Fibroblast of peridontal ligament (primary cell): ENCODE results near the gene WDR46.

Source experiments
- DNase-seq: peaks from one replicate; pipeline ENCODE4 v3.0.0-alpha.2; 2010; ENCODE audit errors: extremely low read depth

WDR46 gene

GRCh38 chr6:33288921-33289783 lies at the start of gene WDR46, which contains the start of gene PFDN6:
TSS of gene WDR46 (minus strand) at chr6:33289239. CDS start at chr6:33289170, 69 bp downstream.
TSS of gene PFDN6 (plus strand) at chr6:33289601. CDS start at chr6:33289857, 256 bp downstream.
- peak; percentile 91 for DNase-seq

- DNase-seq: no peak
Observed at GRCh38 chr6:33336495-33336894, 47.5 kb upstream of the WDR46 start.

GRCh38 chr6:33335916-33336315 lies 46.9 kb upstream of the WDR46 start:
- DNase-seq: no peak

GRCh38 chr6:33333666-33334065 lies 44.6 kb upstream of the WDR46 start:
- no peak for DNase-seq

GRCh38 chr6:33330736-33331135 lies 41.7 kb upstream of the WDR46 start:
- no peak for DNase-seq

GRCh38 chr6:33329058-33329457 lies 40.0 kb upstream of the WDR46 start:
- no peak for DNase-seq

- DNase-seq: no peak
Observed at GRCh38 chr6:33324125-33324524, 35.1 kb upstream of the WDR46 start.

GRCh38 chr6:33323623-33323948 lies 34.5 kb upstream of the WDR46 start:
- DNase-seq: no peak

GRCh38 chr6:33321227-33321626 lies 32.2 kb upstream of the WDR46 start:
- DNase-seq: no peak

- DNase-seq: peak; percentile 93
Observed at GRCh38 chr6:33320315-33321181, 31.5 kb upstream of the WDR46 start.

- no peak for DNase-seq
Observed at GRCh38 chr6:33319939-33320314, 30.9 kb upstream of the WDR46 start.

- DNase-seq: no peak
Observed at GRCh38 chr6:33318426-33319073, 29.5 kb upstream of the WDR46 start.

GRCh38 chr6:33317669-33318425 lies 28.8 kb upstream of the WDR46 start, which contains the start of gene ZBTB22:
TSS of gene ZBTB22 (minus strand) at chr6:33317744. CDS start at chr6:33316916, 828 bp downstream.
- peak; percentile 99 for DNase-seq

- DNase-seq: no peak
Observed at GRCh38 chr6:33317419-33317668, 28.3 kb upstream of the WDR46 start.

- DNase-seq: no peak
Observed at GRCh38 chr6:33316603-33317418, 27.8 kb upstream of the WDR46 start.

- DNase-seq: no peak
Observed at GRCh38 chr6:33315793-33316602, 27.0 kb upstream of the WDR46 start.

GRCh38 chr6:33314943-33315792 lies 26.1 kb upstream of the WDR46 start:
- no peak for DNase-seq

- DNase-seq: peak; percentile 58
Observed at GRCh38 chr6:33314515-33314942, 25.5 kb upstream of the WDR46 start.
